ENCODE results near the gene ATF5.
"Not testable (repeated sequence)": the region's sequence is repeated elsewhere in the genome, so short reads cannot be mapped to it uniquely, and the experiment has no call there.

GRCh38 chr19:49958144-49958543, 29.1 kb downstream of the ATF5 start:
- TF ChIP-seq CTCF (conservative IDR thresholded peaks at IDR 0.05); ZFX (IDR thresholded peaks at IDR 0.05): not testable (repeated sequence)
